PC-3 (cell line): ENCODE measurements around the gene TMEM231.

ENCODE experiments used
- CTCF ChIP-seq: fragments of 300-600 bp; sonication (generic); conservative IDR thresholded peaks from 2 replicates; pipeline ENCODE4 v1.5.1; 2017; ENCODE audit warnings: antibody characterized with exemption, low read depth, mild to moderate bottlenecking, low read length
- EZH2phosphoT487 ChIP-seq: fragments of 300-600 bp; sonication (generic); IDR thresholded peaks from 2 replicates; pipeline ENCODE4 v1.6.1; 2018; ENCODE audit warnings: mild to moderate bottlenecking, antibody characterized with exemption, low read length, borderline replicate concordance

GRCh38 chr16:75599452-75600277, 43.6 kb upstream of the TMEM231 start:
- TF ChIP-seq CTCF (no peak), EZH2phosphoT487 (no peak)
